ENCODE data around the gene CDC5L. TPM values are rescaled to one million over a fixed set of nuclear protein-coding genes. Genes with fewer than 3 reads are reported as not detected.

Gene CDC5L
- total and polyA plus RNA-seq, 9 donors: 18.6 to 28.0 (median 23.9) TPM

DNA sequence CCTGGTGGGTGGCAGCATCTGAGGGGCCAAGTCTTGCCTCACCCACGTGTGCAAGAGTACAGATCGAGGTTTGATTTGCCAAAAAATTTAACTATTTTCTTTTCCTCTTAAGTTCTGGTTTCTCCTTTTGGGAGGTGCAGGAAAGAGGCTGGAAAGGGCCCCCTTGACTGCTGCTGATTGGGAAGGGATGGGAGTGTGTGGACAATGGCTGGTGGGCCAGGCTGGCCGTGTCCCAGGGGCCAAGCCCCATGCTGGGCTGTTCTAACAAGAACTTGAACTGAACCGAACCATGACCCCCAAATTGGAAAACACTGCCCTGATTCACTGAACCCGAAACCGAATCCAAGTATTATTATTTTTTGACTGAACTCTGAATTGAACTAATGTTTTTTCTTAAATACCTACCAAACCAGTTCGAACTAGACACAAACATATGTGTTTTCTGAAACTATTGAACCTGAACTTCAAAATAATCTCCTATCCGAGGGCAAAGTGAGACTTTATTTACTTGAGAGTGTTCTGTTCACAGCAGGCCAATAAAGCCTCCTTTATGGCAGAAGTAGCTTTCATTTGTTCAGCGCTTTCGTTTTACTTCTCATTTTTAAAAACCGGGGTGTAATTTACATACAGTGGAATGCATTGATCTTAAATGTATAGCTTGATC is 91.2 kb downstream of the CDC5L start:
- H3K9me3 ChIP-seq (replicated peaks; ENCODE audit: control insufficient read depth, low read depth, low read length): no peaks in the 10 kb centered on the region
- WGBS (ENCODE audit: insufficient coverage): 90% methylated on average over 2 of the region's 11 CpGs
- no peaks in the 10 kb centered on the region for H3K36me3 ChIP-seq (ENCODE audit: control insufficient read depth, insufficient read depth, low read length)
- H3K4me1 ChIP-seq (ENCODE audit: control insufficient read depth, insufficient read depth, low read length): peaks cover 19% of the 10 kb centered on the region
- H3K4me3 ChIP-seq (ENCODE audit: low read length): no peak overlapping the region
- peaks cover 32% of the 10 kb centered on the region for H3K27me3 ChIP-seq (ENCODE audit: control insufficient read depth, insufficient read depth, low read length)
- no peak overlapping the region for H3K27ac ChIP-seq (ENCODE audit: low read length)
- no peak for DNase-seq

DNA sequence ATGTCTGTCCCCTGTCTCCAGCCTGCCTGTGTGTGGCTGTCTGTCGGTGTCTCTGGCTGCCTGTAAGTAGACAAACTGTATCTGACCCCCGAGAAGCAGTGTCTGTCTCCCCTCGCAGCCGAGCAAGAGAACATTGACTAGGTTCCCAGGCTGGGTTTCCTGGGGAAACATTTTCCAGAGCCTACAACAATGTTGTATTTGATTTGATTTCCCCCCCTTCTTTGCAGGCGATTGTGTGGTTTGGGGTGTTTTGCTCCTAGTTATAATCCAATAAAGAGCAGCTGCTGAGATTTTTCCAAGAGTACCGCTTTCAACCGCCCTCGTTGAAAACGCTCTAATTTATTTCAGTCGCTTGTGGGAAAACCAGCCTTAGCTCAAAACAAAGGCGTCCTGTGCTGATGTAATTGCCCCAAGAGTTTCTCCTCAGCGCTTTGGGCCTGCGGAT is 92.6 kb downstream of the CDC5L start:
- Histone ChIP-seq H3K27me3 (ENCODE audit: control insufficient read depth, insufficient read depth, low read length) (peaks cover 32% of the 10 kb centered on the region), H3K9me3 (replicated peaks; ENCODE audit: control insufficient read depth, low read depth, low read length) (no peaks in the 10 kb centered on the region)
- DNase-seq: peak; percentile 53

DNA sequence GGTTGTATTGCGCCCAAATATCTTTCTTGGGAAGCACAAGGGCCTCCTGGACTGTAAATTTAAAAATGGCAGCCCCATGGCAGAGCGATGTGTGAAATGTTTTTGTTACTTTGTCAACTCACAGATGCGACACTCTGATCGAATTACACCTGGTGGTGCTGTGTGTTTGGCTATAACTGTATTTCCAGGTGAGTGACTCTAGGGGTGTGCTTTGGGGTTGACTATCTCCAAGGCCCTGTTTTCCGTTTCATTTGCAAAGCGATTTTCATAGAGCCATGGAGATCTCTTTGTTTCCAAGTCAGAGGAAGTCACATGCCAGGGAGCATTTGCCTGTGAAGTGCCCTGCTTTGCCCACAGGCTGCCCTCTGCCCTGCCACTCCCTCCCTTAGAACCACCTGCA is 93.5 kb downstream of the CDC5L start:
- H3K9me3 ChIP-seq (replicated peaks; ENCODE audit: control insufficient read depth, low read depth, low read length): no peaks in the 10 kb centered on the region
- WGBS (ENCODE audit: insufficient coverage): 90% methylated on average over 6 of the region's 6 CpGs
- peaks cover 12% of the 10 kb centered on the region for H3K4me1 ChIP-seq (ENCODE audit: control insufficient read depth, insufficient read depth, low read length)
- H3K36me3 ChIP-seq (ENCODE audit: control insufficient read depth, insufficient read depth, low read length): no peaks in the 10 kb centered on the region
- no peak overlapping the region for H3K27ac ChIP-seq (ENCODE audit: low read length)
- DNase-seq: no peak
- no peak overlapping the region for H3K4me3 ChIP-seq (ENCODE audit: low read length)
- peaks cover 29% of the 10 kb centered on the region for H3K27me3 ChIP-seq (ENCODE audit: control insufficient read depth, insufficient read depth, low read length)

More for the DNA sequence above, 92.6 kb downstream of the CDC5L start:
- Histone ChIP-seq H3K4me3 (ENCODE audit: low read length) (no peak overlapping the region), H3K36me3 (ENCODE audit: control insufficient read depth, insufficient read depth, low read length) (no peaks in the 10 kb centered on the region), H3K4me1 (ENCODE audit: control insufficient read depth, insufficient read depth, low read length) (peaks cover 19% of the 10 kb centered on the region), H3K27ac (ENCODE audit: low read length) (no peak overlapping the region)
- WGBS (ENCODE audit: insufficient coverage): 13% methylated on average over 4 of the region's 13 CpGs

DNA sequence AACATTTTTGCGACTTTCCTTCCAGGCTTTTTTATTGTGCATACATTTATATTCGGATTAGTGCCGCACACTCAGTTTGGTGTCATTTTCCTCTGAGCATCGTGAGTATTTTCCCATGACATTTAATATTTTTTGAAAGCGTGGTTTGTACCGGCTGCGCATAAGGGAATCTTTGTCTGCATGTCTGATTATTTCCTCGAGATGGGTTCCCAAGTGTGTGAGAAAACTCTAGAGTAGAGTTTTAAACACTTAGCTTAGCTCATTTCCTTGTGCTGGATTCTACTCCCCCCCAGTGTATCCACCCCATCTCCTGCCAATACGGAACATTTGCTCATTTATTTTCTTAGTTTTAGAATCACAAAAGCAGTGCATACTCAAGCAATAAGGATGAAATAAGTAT is 94.3 kb downstream of the CDC5L start:
- peaks cover 11% of the 10 kb centered on the region for H3K4me1 ChIP-seq (ENCODE audit: control insufficient read depth, insufficient read depth, low read length)
- H3K36me3 ChIP-seq (ENCODE audit: control insufficient read depth, insufficient read depth, low read length): no peaks in the 10 kb centered on the region
- H3K4me3 ChIP-seq (ENCODE audit: low read length): no peak overlapping the region
- no peak overlapping the region for H3K27ac ChIP-seq (ENCODE audit: low read length)
- WGBS (ENCODE audit: insufficient coverage): 48% methylated on average over 4 of the region's 9 CpGs
- peak; percentile 57 for DNase-seq
- no peaks in the 10 kb centered on the region for H3K9me3 ChIP-seq (replicated peaks; ENCODE audit: control insufficient read depth, low read depth, low read length)
- H3K27me3 ChIP-seq (ENCODE audit: control insufficient read depth, insufficient read depth, low read length): peaks cover 26% of the 10 kb centered on the region

DNA sequence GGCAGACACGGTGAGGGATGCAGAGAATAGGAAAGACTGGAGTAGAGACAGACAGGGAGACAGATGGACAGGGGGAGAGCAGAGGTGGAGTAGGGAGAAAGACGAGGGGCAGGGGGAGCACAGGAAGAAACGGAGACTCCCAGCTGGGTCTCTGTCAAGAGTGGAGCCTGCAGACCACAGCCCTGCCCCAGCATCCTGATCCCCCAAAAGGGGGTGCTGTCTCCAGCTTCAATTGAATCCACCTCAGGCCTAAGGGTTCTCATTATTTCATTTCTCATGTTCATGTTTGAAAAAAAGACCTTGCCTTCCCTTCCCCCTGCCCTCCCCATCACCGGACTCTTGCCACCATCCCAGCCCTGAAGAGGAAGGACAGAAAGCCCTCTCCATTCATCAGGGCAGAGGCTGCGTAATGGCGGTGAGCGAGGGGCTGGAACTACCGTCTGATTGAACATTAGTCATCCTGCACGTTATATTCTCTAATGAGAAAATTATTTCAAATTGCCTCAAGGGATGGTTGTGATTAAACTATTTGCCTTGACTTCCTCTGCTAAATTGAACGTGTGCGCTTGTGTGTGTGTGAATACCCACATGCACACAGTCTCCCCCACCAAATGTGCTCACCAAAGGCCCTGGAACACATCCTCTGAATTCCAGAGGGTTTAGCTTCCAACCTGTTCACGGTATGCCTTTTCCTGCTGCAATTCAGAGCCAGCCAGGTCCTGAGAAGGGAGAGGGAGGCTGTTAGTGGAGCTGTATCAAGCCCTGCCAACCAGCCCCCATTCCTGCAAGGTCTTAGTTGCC is 98.3 kb downstream of the CDC5L start:
- H3K4me3 ChIP-seq (ENCODE audit: low read length): no peak overlapping the region
- H3K9me3 ChIP-seq (replicated peaks; ENCODE audit: control insufficient read depth, low read depth, low read length): no peaks in the 10 kb centered on the region
- H3K27me3 ChIP-seq (ENCODE audit: control insufficient read depth, insufficient read depth, low read length): peaks cover 14% of the 10 kb centered on the region
- H3K27ac ChIP-seq (ENCODE audit: low read length): no peak overlapping the region
- 43% methylated on average over 3 of the region's 12 CpGs for WGBS (ENCODE audit: insufficient coverage)
- H3K4me1 ChIP-seq (ENCODE audit: control insufficient read depth, insufficient read depth, low read length): peaks cover 14% of the 10 kb centered on the region
- no peaks in the 10 kb centered on the region for H3K36me3 ChIP-seq (ENCODE audit: control insufficient read depth, insufficient read depth, low read length)
- DNase-seq: no peak

DNA sequence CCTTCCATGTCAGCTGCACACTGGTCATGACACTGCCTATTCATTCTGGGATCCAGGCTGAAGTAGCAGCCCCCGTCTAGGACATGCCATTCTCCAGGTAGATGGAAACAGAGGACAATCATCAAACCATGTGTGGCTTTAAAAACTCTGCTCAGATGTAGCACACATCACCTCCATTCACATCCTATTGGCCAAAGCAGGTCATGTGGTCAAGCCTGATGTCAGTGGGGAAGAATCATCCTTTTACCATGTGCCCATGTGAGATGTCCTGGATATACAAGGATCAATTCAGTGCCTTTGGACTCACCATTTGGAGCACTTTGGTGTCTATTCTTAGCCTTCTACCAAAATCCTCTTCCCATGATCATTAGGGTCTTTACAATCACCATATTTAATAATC is 99.5 kb downstream of the CDC5L start:
- WGBS (ENCODE audit: insufficient coverage): 100% methylated on average over 1 of the region's 1 CpG

DNA sequence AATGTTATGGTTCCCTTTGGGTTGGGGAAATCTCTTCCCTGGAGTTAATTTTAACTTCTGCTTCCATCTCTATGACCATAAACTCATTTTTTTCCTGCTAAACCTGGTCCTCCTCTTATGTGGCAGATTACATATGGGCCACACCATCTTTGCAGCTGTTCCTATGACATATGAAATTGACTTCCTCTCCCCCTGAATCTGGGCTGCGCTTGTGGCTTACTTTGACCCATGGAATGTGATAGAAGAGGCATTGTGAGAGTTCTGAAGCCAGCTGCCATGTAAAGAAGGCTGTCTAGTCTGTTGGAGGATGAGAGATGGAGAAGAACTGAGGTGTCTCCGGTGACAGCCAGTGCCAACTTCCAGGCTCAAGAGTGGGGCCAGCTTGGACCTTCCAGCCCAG is 100.1 kb downstream of the CDC5L start:
- Histone ChIP-seq H3K27me3 (ENCODE audit: control insufficient read depth, insufficient read depth, low read length) (peaks cover 9% of the 10 kb centered on the region), H3K4me1 (ENCODE audit: control insufficient read depth, insufficient read depth, low read length) (peaks cover 9% of the 10 kb centered on the region), H3K27ac (ENCODE audit: low read length) (no peak overlapping the region), H3K36me3 (ENCODE audit: control insufficient read depth, insufficient read depth, low read length) (no peaks in the 10 kb centered on the region), H3K4me3 (ENCODE audit: low read length) (no peak overlapping the region), H3K9me3 (replicated peaks; ENCODE audit: control insufficient read depth, low read depth, low read length) (no peaks in the 10 kb centered on the region)
- DNase-seq: no peak
- WGBS (ENCODE audit: insufficient coverage): 71% methylated on average over 1 of the region's 2 CpGs

More for the DNA sequence above, 99.5 kb downstream of the CDC5L start:
- no peaks in the 10 kb centered on the region for H3K9me3 ChIP-seq (replicated peaks; ENCODE audit: control insufficient read depth, low read depth, low read length)
- peaks cover 11% of the 10 kb centered on the region for H3K4me1 ChIP-seq (ENCODE audit: control insufficient read depth, insufficient read depth, low read length)
- no peak overlapping the region for H3K4me3 ChIP-seq (ENCODE audit: low read length)
- no peaks in the 10 kb centered on the region for H3K36me3 ChIP-seq (ENCODE audit: control insufficient read depth, insufficient read depth, low read length)
- H3K27ac ChIP-seq (ENCODE audit: low read length): no peak overlapping the region
- H3K27me3 ChIP-seq (ENCODE audit: control insufficient read depth, insufficient read depth, low read length): peaks cover 9% of the 10 kb centered on the region
- no peak for DNase-seq

DNA sequence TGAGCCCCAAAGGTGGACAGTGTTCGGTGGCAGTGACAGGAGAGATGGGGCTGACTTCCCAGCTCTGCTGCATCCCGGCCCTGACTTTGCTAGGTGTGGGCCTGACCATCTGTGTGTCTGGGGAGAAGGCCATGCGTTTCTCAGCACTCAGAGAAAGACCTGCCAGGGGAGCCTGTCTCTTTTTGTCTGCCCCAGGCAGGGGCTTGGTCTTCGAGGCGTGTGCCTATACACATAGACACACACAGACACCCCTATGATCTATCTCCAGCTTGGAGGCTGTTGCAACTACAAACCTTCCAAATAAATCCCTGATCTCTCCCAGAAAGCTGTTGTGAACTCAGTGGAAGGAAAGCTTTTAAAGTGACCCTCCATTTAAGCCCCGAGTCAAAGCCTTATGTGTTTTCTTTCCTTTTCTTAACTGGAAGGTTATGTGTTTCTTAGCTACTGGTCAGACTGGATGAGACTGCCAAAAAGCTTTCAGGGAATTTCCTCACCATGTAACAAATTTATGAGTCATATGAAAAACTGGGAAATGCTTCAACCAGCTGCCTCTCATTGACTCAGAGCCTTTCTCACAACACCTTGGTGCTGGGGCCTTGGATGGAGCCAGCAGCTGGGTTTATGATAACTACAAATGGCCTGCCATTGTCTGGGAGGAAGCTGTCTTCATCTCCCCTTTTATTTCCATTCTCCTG is 102.6 kb downstream of the CDC5L start:
- WGBS (ENCODE audit: insufficient coverage): 37% methylated on average over 5 of the region's 6 CpGs
- Histone ChIP-seq H3K9me3 (replicated peaks; ENCODE audit: control insufficient read depth, low read depth, low read length) (no peaks in the 10 kb centered on the region), H3K27ac (ENCODE audit: low read length) (peak overlapping the region; percentile 67)

DNA sequence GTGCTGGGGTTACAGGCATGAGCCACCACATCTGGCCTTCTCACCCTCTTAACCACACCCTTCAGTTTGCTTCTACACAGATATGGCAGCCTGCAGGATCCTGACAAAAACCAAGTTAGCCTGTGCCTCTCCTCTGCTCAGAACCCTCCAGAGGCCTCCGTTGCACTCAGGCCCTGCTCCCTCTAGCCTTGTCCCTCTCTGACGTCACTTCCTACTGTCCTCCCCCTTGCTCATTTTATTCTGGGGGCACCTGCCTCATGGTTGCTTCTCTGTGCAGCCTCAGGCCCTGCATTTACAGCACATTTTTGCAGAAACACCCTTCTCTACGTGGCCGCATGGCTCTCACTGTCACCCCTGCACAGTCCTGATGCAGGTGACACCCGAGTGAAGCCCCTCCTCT is 105.6 kb downstream of the CDC5L start:
- H3K4me1 ChIP-seq (ENCODE audit: control insufficient read depth, insufficient read depth, low read length): peaks cover 9% of the 10 kb centered on the region
- H3K9me3 ChIP-seq (replicated peaks; ENCODE audit: control insufficient read depth, low read depth, low read length): no peaks in the 10 kb centered on the region
- H3K27me3 ChIP-seq (ENCODE audit: control insufficient read depth, insufficient read depth, low read length): peaks cover 6% of the 10 kb centered on the region
- no peak for DNase-seq
- H3K27ac ChIP-seq (ENCODE audit: low read length): no peak overlapping the region
- 69% methylated on average over 5 of the region's 5 CpGs for WGBS (ENCODE audit: insufficient coverage)
- H3K36me3 ChIP-seq (ENCODE audit: control insufficient read depth, insufficient read depth, low read length): no peaks in the 10 kb centered on the region
- no peak overlapping the region for H3K4me3 ChIP-seq (ENCODE audit: low read length)

More for the DNA sequence above, 102.6 kb downstream of the CDC5L start:
- Histone ChIP-seq H3K27me3 (ENCODE audit: control insufficient read depth, insufficient read depth, low read length) (peaks cover 6% of the 10 kb centered on the region), H3K4me1 (ENCODE audit: control insufficient read depth, insufficient read depth, low read length) (peaks cover 9% of the 10 kb centered on the region), H3K36me3 (ENCODE audit: control insufficient read depth, insufficient read depth, low read length) (no peaks in the 10 kb centered on the region), H3K4me3 (ENCODE audit: low read length) (no peak overlapping the region)
- DNase-seq: peak; percentile 95

DNA sequence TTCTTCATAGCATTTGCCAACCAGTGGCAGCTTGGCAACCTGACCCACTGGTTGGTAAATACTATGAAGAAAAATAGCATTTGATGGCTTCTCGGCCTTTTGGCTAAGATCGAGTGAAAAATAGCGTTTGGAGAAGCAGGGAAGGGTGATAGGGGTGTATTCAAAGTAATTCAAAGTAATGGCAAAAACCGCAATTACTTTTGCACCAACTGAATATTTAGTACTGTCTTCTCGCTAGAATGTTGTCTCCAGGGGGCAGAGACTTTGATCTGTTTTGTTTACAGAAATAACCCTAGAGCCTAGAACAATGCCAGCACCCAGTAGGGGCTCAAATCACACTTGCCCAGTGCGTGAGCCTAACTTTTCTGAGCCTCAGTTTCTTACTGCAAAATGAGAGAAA is 106.1 kb downstream of the CDC5L start:
- Histone ChIP-seq H3K4me1 (ENCODE audit: control insufficient read depth, insufficient read depth, low read length) (peaks cover 9% of the 10 kb centered on the region), H3K27me3 (ENCODE audit: control insufficient read depth, insufficient read depth, low read length) (peaks cover 6% of the 10 kb centered on the region), H3K27ac (ENCODE audit: low read length) (no peak overlapping the region), H3K9me3 (replicated peaks; ENCODE audit: control insufficient read depth, low read depth, low read length) (no peaks in the 10 kb centered on the region), H3K4me3 (ENCODE audit: low read length) (no peak overlapping the region), H3K36me3 (ENCODE audit: control insufficient read depth, insufficient read depth, low read length) (no peaks in the 10 kb centered on the region)
- WGBS (ENCODE audit: insufficient coverage): 83% methylated on average over 6 of the region's 6 CpGs
- no peak for DNase-seq

All from muscle of leg (tissue), 11 donors.